Cardiac septum (tissue), 1 donor: ENCODE results near the gene EIF3A. TPM values are rescaled to one million over a fixed set of nuclear protein-coding genes. Genes with fewer than 3 reads are reported as not detected.
"Not testable (repeated sequence)": the region's sequence is repeated elsewhere in the genome, so short reads cannot be mapped to it uniquely, and the experiment has no call there.

Experiments used
- DNase-seq: peaks from one replicate; pipeline ENCODE4 v3.0.0-alpha.2; 2020; ENCODE audit warnings: low spot score
- intact Hi-C: fragments of 100-400 bp; cut with DNase I; formaldehyde crosslinking; loops from one replicate; pipeline ENCODE4 v1.14.0; 2022
- long read RNA-seq: library from polyadenylated mRNA; unstranded; transcript quantifications from one replicate; pipeline ENCODE4 v2.0.0, GENCODE V29; 2021
- total RNA-seq: library from RNA; stranded (reverse); fragmentation: NEBNext Ultra II Directional; extraction: Animal tissue kit (Norgen Biotek cat#: 25700); gene quantifications from one replicate; pipeline ENCODE4 v1.2.1, GENCODE V29; 2021
- donor health status: DM: no; HTN: no; CAD: no.

The EIF3A gene, protein sequence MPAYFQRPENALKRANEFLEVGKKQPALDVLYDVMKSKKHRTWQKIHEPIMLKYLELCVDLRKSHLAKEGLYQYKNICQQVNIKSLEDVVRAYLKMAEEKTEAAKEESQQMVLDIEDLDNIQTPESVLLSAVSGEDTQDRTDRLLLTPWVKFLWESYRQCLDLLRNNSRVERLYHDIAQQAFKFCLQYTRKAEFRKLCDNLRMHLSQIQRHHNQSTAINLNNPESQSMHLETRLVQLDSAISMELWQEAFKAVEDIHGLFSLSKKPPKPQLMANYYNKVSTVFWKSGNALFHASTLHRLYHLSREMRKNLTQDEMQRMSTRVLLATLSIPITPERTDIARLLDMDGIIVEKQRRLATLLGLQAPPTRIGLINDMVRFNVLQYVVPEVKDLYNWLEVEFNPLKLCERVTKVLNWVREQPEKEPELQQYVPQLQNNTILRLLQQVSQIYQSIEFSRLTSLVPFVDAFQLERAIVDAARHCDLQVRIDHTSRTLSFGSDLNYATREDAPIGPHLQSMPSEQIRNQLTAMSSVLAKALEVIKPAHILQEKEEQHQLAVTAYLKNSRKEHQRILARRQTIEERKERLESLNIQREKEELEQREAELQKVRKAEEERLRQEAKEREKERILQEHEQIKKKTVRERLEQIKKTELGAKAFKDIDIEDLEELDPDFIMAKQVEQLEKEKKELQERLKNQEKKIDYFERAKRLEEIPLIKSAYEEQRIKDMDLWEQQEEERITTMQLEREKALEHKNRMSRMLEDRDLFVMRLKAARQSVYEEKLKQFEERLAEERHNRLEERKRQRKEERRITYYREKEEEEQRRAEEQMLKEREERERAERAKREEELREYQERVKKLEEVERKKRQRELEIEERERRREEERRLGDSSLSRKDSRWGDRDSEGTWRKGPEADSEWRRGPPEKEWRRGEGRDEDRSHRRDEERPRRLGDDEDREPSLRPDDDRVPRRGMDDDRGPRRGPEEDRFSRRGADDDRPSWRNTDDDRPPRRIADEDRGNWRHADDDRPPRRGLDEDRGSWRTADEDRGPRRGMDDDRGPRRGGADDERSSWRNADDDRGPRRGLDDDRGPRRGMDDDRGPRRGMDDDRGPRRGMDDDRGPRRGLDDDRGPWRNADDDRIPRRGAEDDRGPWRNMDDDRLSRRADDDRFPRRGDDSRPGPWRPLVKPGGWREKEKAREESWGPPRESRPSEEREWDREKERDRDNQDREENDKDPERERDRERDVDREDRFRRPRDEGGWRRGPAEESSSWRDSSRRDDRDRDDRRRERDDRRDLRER (N-terminal part only)
- 133 TPM for total RNA-seq
- long read RNA-seq, full-length matches to known transcripts = 96 of 359 reads
- long read RNA-seq, partial matches to known transcripts = 247 of 359 reads
- long read RNA-seq, other reads (novel, unspliced or antisense) = 16 of 359 reads

DNA sequence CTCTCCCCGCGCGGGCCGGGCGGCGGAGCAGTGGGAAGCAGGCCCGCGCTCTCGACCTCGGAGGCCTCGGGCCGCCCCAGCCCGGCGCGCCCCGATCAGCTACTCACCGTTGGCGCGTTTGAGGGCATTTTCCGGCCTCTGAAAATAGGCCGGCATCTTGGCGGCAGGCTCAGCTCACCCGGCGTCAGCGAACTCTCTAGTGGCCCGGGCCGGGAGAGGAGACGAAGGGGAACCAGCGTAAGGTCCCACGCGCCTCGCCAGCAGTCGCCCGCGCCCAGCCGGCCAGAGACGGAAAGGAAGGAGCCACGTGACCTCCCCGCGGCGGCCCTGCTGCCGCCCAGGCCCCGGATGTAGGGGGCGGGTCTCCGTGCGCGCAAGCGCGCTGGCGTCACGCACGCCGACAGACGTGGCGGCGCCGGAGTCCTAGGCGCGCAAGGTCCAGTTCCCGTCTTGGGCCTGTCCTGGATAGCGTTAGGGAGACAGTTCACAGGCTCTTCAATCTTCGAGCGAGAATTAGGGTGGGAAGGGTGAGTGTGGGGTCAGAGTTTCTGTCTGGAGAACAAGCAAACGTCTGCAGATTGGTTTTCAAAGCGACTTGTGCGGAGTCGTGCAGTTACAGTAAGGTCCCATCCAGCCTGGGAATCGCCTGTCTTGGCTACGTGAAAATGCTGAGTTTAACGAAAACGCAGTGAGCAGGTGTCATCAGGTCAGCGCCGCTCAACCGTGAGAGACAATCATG, at the start of gene EIF3A:
Gene EIF3A (minus strand): TSS at position 297 of the 739 bp plus-strand sequence. CDS start 141 bp downstream, at position 156.
- peak; percentile 98 for DNase-seq
- intact Hi-C loops = loop anchor here (2.0 kb wide), 2 partner anchors 24 to 326 kb away; partner anchors contain the start of genes CACUL1 and DENND10

- intact Hi-C loops = no loop called here
- no peak for DNase-seq
These were observed 49.1 kb upstream of the EIF3A start for GRCh38 chr10:119129721-119130120.

DNA sequence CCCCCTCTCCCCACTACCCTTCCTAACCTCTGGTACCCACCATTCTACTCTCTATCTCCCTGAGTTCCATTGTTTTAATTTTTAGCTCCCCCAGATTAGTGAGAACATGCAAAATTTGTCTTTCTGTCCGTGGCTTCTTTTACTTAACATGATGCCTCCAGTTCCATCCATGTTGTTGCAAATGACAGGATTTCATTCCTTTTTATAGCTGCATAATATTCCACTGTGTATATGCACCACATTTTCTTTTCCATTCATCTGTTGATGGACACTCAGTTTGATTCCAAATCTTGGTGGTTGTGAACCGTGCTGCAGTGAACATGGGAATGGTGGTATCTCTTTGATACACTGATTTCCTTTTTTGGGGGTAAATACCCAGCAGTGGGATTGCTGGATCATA, 45.3 kb upstream of the EIF3A start:
- intact Hi-C loops = no loop called here
- DNase-seq = no peak

GRCh38 chr10:119120875-119121274, 40.3 kb upstream of the EIF3A start:
- DNase-seq = no peak
- intact Hi-C loops = no loop called here

DNA sequence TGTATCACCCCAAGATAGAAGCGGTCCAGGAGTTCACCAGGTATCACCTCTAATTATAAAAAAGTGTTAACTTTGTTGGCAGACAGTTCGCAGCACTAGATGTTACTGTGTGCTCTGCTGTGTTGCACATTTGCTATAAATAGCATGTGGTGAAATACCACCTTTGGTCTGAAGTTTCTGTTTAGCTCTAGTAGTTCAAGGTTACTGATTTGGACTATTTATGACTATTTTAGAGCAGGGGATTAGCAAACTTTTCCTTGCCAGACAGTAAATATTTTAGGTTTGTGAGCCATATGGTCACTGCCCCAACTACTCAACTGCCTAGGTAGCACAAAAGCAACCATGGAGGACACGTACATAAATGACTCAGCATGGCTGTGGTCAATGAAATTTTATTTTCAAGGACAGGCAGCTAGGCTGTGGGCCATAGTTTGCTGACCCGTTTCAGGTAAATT, 39.8 kb upstream of the EIF3A start:
- DNase-seq = no peak
- intact Hi-C loops = no loop called here

- DNase-seq = no peak
- intact Hi-C loops = no loop called here
These were observed 38.8 kb upstream of the EIF3A start for GRCh38 chr10:119119400-119119799.

- intact Hi-C loops = no loop called here
- no peak for DNase-seq
These were observed 37.6 kb upstream of the EIF3A start for GRCh38 chr10:119118231-119118630.

GRCh38 chr10:119116326-119116951, 35.8 kb upstream of the EIF3A start:
- intact Hi-C loops = no loop called here

GRCh38 chr10:119115926-119116325, 35.3 kb upstream of the EIF3A start:
- no peak for DNase-seq
- intact Hi-C loops = no loop called here

More at GRCh38 chr10:119116326-119116951, 35.8 kb upstream of the EIF3A start:
- no peak for DNase-seq

DNA sequence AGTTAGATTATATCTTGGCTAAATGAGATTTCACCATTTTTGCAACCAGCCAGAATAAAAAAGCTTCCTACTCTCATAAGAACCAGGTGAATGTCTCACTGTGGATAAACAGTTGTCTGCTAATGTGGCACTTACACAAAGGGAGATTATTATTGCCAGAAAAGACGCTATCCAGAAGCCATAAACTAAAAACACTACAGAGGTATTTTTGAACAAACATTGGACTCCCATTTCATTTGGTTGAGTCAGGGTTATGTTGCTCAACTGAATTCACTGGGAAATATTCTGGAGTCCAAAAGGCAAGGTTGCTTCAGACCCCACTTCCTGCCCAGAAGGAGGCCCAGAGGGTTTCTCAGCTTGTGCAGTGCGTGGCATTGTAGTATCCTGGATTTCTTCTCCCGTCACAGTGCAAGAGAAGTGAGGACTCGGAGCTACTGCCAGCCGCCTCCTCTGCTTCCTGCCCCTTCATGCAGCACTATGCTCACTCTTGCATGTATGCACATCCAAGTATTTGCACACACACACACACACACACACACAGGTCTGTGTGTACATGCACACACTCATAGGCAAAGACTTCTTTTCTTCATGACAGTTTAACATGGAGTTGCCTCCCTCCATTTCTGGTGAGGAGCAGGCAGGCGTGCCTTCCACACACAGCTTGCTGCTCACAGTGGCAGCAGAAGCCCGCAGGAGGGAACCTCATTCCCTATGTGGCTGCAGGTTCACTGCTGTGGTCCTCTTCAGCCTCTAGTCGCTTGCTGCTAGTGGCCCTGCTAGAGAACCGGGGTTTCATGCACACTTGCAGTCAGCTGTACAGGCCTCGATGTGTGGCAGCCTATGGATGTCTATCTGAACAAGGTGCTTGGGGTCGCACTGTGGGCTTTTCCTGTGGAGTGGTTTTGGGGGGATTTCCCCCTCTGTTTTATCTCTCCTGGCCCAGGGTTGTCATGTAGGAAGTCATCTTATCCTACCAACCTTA, 33.4 kb upstream of the EIF3A start:
- no peak for DNase-seq
- intact Hi-C loops = no loop called here

DNA sequence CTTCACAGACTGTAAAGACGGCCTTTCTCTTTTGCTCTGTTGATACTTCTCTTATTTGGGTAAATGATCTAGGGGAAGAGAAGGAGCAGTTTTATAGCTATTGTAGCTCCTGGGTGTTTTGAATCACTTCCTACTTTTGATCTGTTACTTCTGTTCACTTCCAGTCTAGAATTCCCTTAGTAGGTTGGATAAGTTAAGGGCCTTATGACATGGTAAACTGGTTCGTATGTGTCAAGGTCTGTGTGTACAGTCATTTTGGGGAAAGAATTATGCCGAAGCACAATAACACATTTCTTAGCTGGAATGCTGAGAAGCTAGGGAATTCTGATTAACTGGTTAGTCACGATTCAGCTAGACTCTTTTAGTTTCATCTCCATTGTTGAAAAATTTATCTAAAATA, 31.4 kb upstream of the EIF3A start:
- no peak for DNase-seq
- intact Hi-C loops = no loop called here

DNA sequence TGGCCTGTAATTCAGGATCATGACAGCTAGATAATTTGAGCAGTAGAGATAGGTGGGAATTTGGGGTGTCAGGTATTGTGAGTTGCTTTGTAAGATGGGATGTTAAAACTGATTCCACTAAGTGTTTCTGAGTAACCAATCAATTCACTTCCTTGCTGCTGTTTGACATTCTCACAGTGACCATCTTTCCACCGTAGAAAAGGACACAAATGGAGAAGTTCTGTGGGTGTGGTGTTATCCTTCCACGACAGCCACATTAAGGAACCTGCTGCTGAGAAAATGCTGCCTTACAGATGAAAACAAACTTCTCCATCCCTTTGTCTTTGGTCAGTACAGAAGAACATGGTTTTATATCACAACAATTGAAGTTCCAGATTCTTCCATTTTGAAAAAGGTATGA, 27.2 kb upstream of the EIF3A start:
- intact Hi-C loops, DNase-seq: not testable (repeated sequence)

DNA sequence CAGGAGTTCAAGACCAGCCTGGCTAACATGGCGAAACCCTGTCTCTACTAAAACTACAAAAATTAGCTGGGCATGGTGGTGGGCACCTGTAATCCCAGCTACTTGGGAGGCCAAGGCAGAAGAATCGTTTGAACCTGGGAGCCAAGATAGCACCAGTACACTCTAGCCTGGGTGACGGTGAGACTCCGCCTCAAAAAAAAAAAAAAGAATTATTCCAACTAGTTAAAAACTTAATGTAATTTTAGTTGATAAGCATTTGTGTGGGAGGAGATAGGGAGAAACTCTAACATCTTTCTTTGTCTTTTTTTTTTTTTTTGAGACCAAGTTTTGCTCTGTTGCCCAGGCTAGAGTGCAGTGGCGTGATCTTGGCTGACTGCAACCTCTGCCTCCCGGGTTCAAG, 26.5 kb upstream of the EIF3A start:
- DNase-seq, intact Hi-C loops: not testable (repeated sequence)

GRCh38 chr10:119105899-119106298, 25.3 kb upstream of the EIF3A start:
- intact Hi-C loops = loop anchor here (2.0 kb wide), 1 partner anchor 25 kb away; the partner anchor contains the start of gene EIF3A
- not testable (repeated sequence) for DNase-seq

- no peak for DNase-seq
- intact Hi-C loops = loop anchor here (2.0 kb wide), 1 partner anchor 24 kb away; the partner anchor contains the start of gene EIF3A
These were observed 24.5 kb upstream of the EIF3A start for GRCh38 chr10:119105155-119105554.

DNA sequence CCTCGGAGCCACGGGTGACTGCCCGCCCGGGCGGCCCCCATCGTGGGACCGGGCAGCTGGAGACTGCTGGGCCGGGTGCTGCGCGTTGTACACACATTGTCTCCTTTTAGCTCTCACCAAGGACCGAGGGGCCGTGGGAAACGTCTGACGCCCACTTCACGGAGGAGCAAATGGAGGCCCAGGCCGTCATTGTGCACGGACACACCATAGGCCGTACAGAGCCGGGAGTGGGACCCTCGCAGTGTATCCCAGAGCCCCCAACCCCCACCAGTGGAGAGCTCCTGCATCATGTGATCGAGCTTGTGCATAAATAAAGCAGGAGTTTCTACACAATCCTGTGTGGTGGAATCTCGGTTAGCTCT, 24.0 kb upstream of the EIF3A start:
- DNase-seq = no peak
- intact Hi-C loops = loop anchor here (2.0 kb wide), 1 partner anchor 24 kb away; the partner anchor contains the start of gene EIF3A
